GM10847 (cell line): ENCODE results near the gene RCBTB2.

Experiments
- POLR2A ChIP-seq: IDR thresholded peaks from 2 replicates; pipeline ENCODE4 v1.6.1; 2011; ENCODE audit not compliant: insufficient read length; ENCODE audit errors: extremely low read depth

Gene RCBTB2

GRCh38 chr13:48511621-48512230, 21.2 kb downstream of the RCBTB2 start:
- no peak for TF ChIP-seq POLR2A

DNA sequence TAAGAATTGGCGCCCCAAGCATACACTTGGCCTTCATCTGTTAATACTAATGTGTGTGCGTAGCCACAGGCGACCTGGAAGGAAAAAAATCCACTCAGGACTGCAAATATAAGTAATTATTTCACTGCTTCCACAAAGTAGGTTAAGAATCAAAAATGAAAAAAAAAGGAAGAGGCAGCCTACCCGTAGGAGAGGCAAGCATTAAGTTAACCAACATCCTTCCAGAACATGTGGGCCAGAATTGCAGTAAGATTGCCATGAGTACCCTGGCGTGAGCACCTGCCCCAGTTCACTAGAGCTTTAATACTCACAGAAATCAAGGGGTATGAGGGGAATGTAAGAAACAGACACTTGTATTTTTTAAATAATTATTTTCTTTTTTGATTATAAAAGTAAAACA, 22.2 kb downstream of the RCBTB2 start:
- TF ChIP-seq POLR2A = no peak

- TF ChIP-seq POLR2A = no peak
Observed at GRCh38 chr13:48508011-48508410, 24.9 kb downstream of the RCBTB2 start.

DNA sequence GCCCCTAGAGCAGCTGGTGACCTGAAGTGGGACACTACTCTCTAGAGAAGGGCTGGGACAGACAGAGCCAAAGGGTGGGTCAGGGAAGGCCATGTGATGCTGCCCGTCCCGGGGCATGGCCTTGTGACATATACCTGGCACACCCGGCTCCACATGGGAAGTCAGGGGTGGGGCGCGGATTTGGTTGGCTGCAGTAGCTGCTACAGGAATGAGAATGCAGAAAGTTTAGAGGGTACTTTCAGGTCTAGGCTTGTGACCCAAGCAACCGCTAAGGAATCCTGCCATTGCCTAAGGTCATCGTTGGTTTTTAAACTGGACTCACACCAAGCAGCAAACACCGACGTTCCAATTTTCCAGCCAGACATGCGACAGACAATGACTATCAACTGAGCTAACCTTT, 25.9 kb downstream of the RCBTB2 start:
- TF ChIP-seq POLR2A = no peak

GRCh38 chr13:48506092-48506701, 26.7 kb downstream of the RCBTB2 start:
- no peak for TF ChIP-seq POLR2A

DNA sequence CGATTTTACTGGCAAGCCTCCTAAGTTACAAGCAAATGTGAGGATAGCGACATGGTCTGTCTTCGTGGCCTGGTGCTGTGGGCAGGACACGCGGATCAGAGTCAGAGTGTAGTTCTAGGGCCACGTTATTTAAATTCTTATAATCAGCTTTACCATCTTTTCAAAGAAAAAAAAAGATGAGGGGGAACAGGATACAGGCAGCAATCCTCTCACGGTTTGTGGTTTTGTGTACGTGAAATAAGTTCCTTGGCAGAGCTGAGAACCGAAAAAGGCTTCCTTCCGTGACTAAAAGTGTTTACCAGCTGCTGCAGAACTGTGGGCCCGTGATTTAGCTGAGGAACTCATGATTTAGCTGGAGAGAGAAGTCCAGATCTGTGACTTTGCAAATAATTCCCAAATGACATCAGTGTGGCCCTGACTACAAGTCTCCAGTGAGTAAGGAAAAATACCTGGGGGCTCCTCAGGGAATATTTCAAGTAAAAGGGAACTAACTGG, 27.2 kb downstream of the RCBTB2 start:
- TF ChIP-seq POLR2A = no peak

- no peak for TF ChIP-seq POLR2A
Observed at GRCh38 chr13:48505012-48505411, 27.9 kb downstream of the RCBTB2 start.

- TF ChIP-seq POLR2A = no peak
Observed at GRCh38 chr13:48504606-48505005, 28.3 kb downstream of the RCBTB2 start.

GRCh38 chr13:48502601-48503319, 30.1 kb downstream of the RCBTB2 start:
- no peak for TF ChIP-seq POLR2A

GRCh38 chr13:48501705-48502104, 31.2 kb downstream of the RCBTB2 start:
- TF ChIP-seq POLR2A = no peak

GRCh38 chr13:48500652-48501197, 32.2 kb downstream of the RCBTB2 start:
- no peak for TF ChIP-seq POLR2A

- TF ChIP-seq POLR2A = no peak
Observed at GRCh38 chr13:48497669-48498068, 35.2 kb downstream of the RCBTB2 start.

DNA sequence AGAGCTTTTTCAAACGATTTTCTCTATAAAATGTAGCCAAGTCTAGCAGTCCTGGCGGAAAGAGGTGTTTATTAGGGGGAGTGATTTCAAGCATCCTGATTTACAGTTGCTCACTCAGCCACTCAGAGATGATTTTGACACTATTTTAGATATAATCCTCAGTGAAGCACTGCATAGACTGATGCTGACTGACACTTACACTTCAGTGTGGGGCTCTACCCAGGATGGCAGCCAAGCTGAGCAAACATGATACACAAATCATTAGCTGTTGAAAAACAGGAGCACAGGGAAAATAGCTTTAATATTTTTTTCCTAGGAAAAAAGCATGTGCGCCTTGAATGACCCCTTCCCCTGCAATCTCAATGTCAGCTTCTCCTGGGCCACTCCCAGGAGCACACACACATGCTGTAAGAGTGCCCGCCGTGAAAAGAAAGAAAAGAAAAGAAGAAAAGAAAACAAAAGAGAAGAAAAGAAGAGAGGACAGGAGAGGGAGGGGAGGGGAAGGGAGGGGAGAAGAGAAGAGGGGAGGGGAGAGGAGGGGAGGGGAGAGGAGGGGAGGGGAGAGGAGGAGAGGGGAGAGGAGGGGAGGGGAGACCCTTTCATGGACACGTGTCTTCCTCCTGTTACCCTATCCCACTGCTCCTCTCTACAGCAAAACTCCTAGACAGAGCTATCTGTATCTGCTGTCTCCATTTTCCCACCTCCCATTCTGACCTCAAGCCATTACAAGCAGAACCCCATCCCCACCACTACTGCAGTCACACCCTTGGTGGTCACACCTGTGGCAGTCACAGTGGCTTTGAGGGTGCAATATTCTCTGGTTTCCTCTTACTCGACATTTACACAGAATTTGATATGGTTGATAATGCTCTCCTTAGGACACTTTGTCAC, 36.4 kb downstream of the RCBTB2 start:
- no peak for TF ChIP-seq POLR2A

GRCh38 chr13:48494874-48495273, 38.0 kb downstream of the RCBTB2 start:
- TF ChIP-seq POLR2A = no peak

- no peak for TF ChIP-seq POLR2A
Observed at GRCh38 chr13:48493851-48494250, 39.0 kb downstream of the RCBTB2 start.
